NB4 (cell line): ENCODE results near the gene PHGDH.

ENCODE experiments used
- CTCF ChIP-seq: IDR thresholded peaks from one replicate; pipeline ENCODE4 v1.5.1; 2012; ENCODE audit warnings: low read depth, low read length
- POLR2A ChIP-seq: IDR thresholded peaks from 2 replicates; pipeline ENCODE4 v1.6.1; 2011; ENCODE audit warnings: mild to moderate bottlenecking; ENCODE audit not compliant: insufficient read length; ENCODE audit errors: extremely low read depth

- no peak for TF ChIP-seq CTCF
- TF ChIP-seq POLR2A = no peak
Measured at GRCh38 chr1:119738100-119738720, 26.5 kb downstream of the PHGDH start.
